IMR-90 (cell line): ENCODE measurements around the gene MRPS10. TPM values are rescaled to one million over a fixed set of nuclear protein-coding genes. Genes with fewer than 3 reads are reported as not detected.

Source experiments
- ATAC-seq: fragments of 200-7000 bp; cut with Tn5 transposase; 2 replicates; pipeline ENCODE4 v1.9.1; 2020; ENCODE audit warnings: low read depth, mild to moderate bottlenecking, moderate library complexity
- BruUV-seq: library from RNA; stranded (reverse); fragments of 400-500 nt; replicated peaks from 2 replicates; lab custom pipeline; 2021; lab: Mats Ljungman, UMichigan
- CTCF ChIA-PET: fragments of 300-600 bp; formaldehyde crosslinking; extraction: SDS; loops from one replicate; lab custom pipeline; 2021; ENCODE audit warnings: antibody characterized with exemption; lab: Yijun Ruan, JAX
- POLR2A ChIA-PET: fragments of 300-600 bp; sonication (Branson Sonifier 250); formaldehyde crosslinking; loops from one replicate; lab custom pipeline; 2022; ENCODE audit warnings: antibody characterized with exemption; ENCODE audit not compliant: unreplicated experiment; lab: Charles Lee
- DNase-seq: peaks from one replicate; pipeline ENCODE4 v3.0.0; 2013
- H2AFZ ChIP-seq: replicated peaks from 2 replicates; pipeline ENCODE3; 2013; ENCODE audit warnings: low read length, mild to moderate bottlenecking; ENCODE audit not compliant: poor library complexity
- H2AK5ac ChIP-seq: 2 replicates; pipeline ENCODE4 v1.6.1; 2013; ENCODE audit warnings: low read depth, low read length, inconsistent platforms
- H2AK9ac ChIP-seq: replicated peaks from 2 replicates; pipeline ENCODE3; 2013; ENCODE audit warnings: mild to moderate bottlenecking, low read depth, low read length, moderate library complexity; ENCODE audit not compliant: poor library complexity
- H2BK120ac ChIP-seq: 2 replicates; pipeline ENCODE4 v1.6.1; 2013; ENCODE audit warnings: low read depth, low read length, inconsistent platforms
- H2BK15ac ChIP-seq: 3 replicates; pipeline ENCODE4 v1.6.1; 2013; ENCODE audit warnings: low read depth, low read length, inconsistent platforms
- H2BK20ac ChIP-seq: 2 replicates; pipeline ENCODE4 v1.6.1; 2013; ENCODE audit warnings: low read depth, mild to moderate bottlenecking, inconsistent platforms, low read length, moderate library complexity
- H2BK5ac ChIP-seq: 2 replicates; pipeline ENCODE4 v1.6.1; 2013; ENCODE audit warnings: mild to moderate bottlenecking, low read depth, low read length, inconsistent platforms; ENCODE audit not compliant: poor library complexity, severe bottlenecking
- H3K14ac ChIP-seq: replicated peaks from 2 replicates; pipeline ENCODE4 v1.6.1; 2013; ENCODE audit warnings: low read depth, low read length, inconsistent platforms
- H3K18ac ChIP-seq: 2 replicates; pipeline ENCODE4 v1.6.1; 2013; ENCODE audit warnings: low read depth, low read length, control low read depth
- H3K23ac ChIP-seq: 2 replicates; pipeline ENCODE4 v1.6.1; 2013; ENCODE audit warnings: low read depth, low read length, inconsistent platforms
- H3K27ac ChIP-seq: 2 replicates; pipeline ENCODE4 v1.5.1; 2013; ENCODE audit warnings: mild to moderate bottlenecking, control low read depth, low read length; ENCODE audit not compliant: insufficient read depth
- H3K27me3 ChIP-seq: 2 replicates; pipeline ENCODE4 v1.6.1; 2013; ENCODE audit warnings: low read length; ENCODE audit not compliant: control insufficient read depth, insufficient read depth
- H3K36me3 ChIP-seq: 2 replicates; pipeline ENCODE4 v1.6.1; 2013; ENCODE audit warnings: low read length, mixed read lengths; ENCODE audit not compliant: control insufficient read depth, insufficient read depth
- H3K4ac ChIP-seq: 2 replicates; pipeline ENCODE4 v1.6.1; 2013; ENCODE audit warnings: low read depth, low read length, inconsistent platforms
- H3K4me1 ChIP-seq: 2 replicates; pipeline ENCODE4 v1.6.1; 2013; ENCODE audit warnings: low read length, mixed read lengths; ENCODE audit not compliant: control insufficient read depth, insufficient read depth
- H3K4me2 ChIP-seq: 2 replicates; pipeline ENCODE4 v1.6.1; 2013; ENCODE audit warnings: low read depth, mild to moderate bottlenecking, control low read depth, low read length, moderate library complexity
- H3K4me3 ChIP-seq: 2 replicates; pipeline ENCODE4 v1.5.1; 2013; ENCODE audit warnings: low read depth, mild to moderate bottlenecking, control low read depth, low read length, moderate library complexity; ENCODE audit not compliant: insufficient read depth
- H3K56ac ChIP-seq: 2 replicates; pipeline ENCODE4 v1.6.1; 2013; ENCODE audit warnings: low read length, inconsistent platforms; ENCODE audit not compliant: insufficient read depth; ENCODE audit errors: extremely low read depth
- H3K79me1 ChIP-seq, 2 experiments: 2 replicates each; pipeline ENCODE4 v1.6.1; 2013; ENCODE audit warnings: low read length in 2 of 2, inconsistent platforms in 1 of 2, low read depth in 1 of 2
- H3K9ac ChIP-seq: 2 replicates; pipeline ENCODE4 v1.6.1; 2013; ENCODE audit warnings: low read depth, low read length, control low read depth
- H3K9me1 ChIP-seq: 2 replicates; pipeline ENCODE4 v1.6.1; 2013; ENCODE audit warnings: low read length, inconsistent platforms; ENCODE audit not compliant: insufficient read depth
- H3K9me3 ChIP-seq: 2 replicates; pipeline ENCODE4 v1.6.1; 2013; ENCODE audit warnings: low read length; ENCODE audit not compliant: control insufficient read depth, insufficient read depth
- H4K20me1 ChIP-seq: 2 replicates; pipeline ENCODE4 v1.6.1; 2013; ENCODE audit warnings: low read length, inconsistent platforms; ENCODE audit not compliant: insufficient read depth
- H4K5ac ChIP-seq: 2 replicates; pipeline ENCODE4 v1.6.1; 2013; ENCODE audit warnings: mild to moderate bottlenecking, low read depth, low read length, control low read depth
- H4K8ac ChIP-seq, 2 experiments: 2 replicates each; pipeline ENCODE4 v1.6.1; 2013; ENCODE audit warnings: low read depth in 2 of 2, low read length in 2 of 2, control low read depth in 1 of 2, inconsistent platforms in 1 of 2
- H4K91ac ChIP-seq: 2 replicates; pipeline ENCODE4 v1.6.1; 2013; ENCODE audit warnings: low read depth, low read length, inconsistent platforms; ENCODE audit not compliant: insufficient read depth
- CEBPB ChIP-seq: IDR thresholded peaks from 2 replicates; pipeline ENCODE4 v1.6.1; 2012; ENCODE audit warnings: low read depth, low read length, improper control_type of control experiment
- CTCF ChIP-seq: conservative IDR thresholded peaks from 2 replicates; pipeline ENCODE4 v1.5.1; 2012; ENCODE audit warnings: mild to moderate bottlenecking, low read depth, low read length, improper control_type of control experiment
- MXI1 ChIP-seq: IDR thresholded peaks from 2 replicates; pipeline ENCODE4 v1.6.1; 2012; ENCODE audit warnings: low read depth, mild to moderate bottlenecking, low read length, moderate library complexity, borderline replicate concordance
- RFX5 ChIP-seq: IDR thresholded peaks from 2 replicates; pipeline ENCODE4 v1.8.0; 2012; ENCODE audit warnings: low read depth, mild to moderate bottlenecking, low read length, moderate library complexity
- SMC3 ChIP-seq: fragments of 150-350 bp; IDR thresholded peaks from 2 replicates; pipeline ENCODE4 v1.6.1; 2016; ENCODE audit warnings: low read depth, mild to moderate bottlenecking, antibody characterized with exemption, low read length, moderate library complexity
- WGBS, 2 experiments: methylation state at CpG; one replicate each; pipeline versions ENCODE4 v1.1.5 to v1.1.7; 2013; ENCODE audit warnings: missing lambda C conversion rate in 2 of 2; ENCODE audit not compliant: insufficient read length in 1 of 2; ENCODE audit errors: extremely low coverage in 2 of 2; 5-methylcytosine and 5-hydroxymethylcytosine counted together
- dilution Hi-C: fragments of 300-500 bp; cut with HindIII; formaldehyde crosslinking; loops from one replicate; pipeline ENCODE4 v1.14.3; 2018; ENCODE audit warnings: low sequenced_read_pairs; ENCODE audit not compliant: unreplicated experiment
- in situ Hi-C: fragments of 300-500 bp; cut with MboI; formaldehyde crosslinking; loops from 3 replicates; pipeline ENCODE4 v1.14.3; 2019; ENCODE audit warnings: low sequenced_read_pairs, inconsistent platforms, mixed read lengths
- intact Hi-C: fragments of 100-400 bp; cut with micrococcal nuclease; formaldehyde crosslinking; loops from 2 replicates; pipeline ENCODE4 v1.10.0; 2022
- polyA plus RNA-seq, 3 experiments: library from polyadenylated mRNA; depleted of rRNA; stranded (reverse); fragments of >200 nt; gene quantifications; 2 replicates each; pipeline ENCODE4 v1.2.3, GENCODE V29; 2012; ENCODE audit warnings: low replicate concordance in 1 of 3
- total RNA-seq: library from RNA; depleted of rRNA; stranded (reverse); fragments of >200 nt; gene quantifications from 2 replicates; pipeline ENCODE4 v1.2.3, GENCODE V29; 2012

MRPS10 gene
- total and polyA plus RNA-seq, 2 of the 4 experiments (the other 2 are of a cell fraction), result 28.5 to 47.0 TPM

GRCh38 chr6:42185597-42185996 lies 32.1 kb downstream of the MRPS10 start:
- Histone ChIP-seq H3K36me3 (no peaks in the 10 kb centered on the region), H3K79me1 (no peaks in the 10 kb centered on the region), H3K4ac (no peak overlapping the region), H4K8ac (no peak overlapping the region), H3K9ac (no peak overlapping the region), H3K4me2 (no peak overlapping the region), H3K56ac (no peak overlapping the region), H2BK20ac (no peak overlapping the region), H4K5ac (no peak overlapping the region; the same call in 1 of the 2 replicates), H3K4me3 (no peak overlapping the region), H3K9me3 (no peaks in the 10 kb centered on the region), H4K91ac (no peak overlapping the region), H2BK120ac (no peak overlapping the region), H3K27me3 (no peaks in the 10 kb centered on the region; the same call in 1 of the 2 replicates), H4K20me1 (no peaks in the 10 kb centered on the region), H3K23ac (no peak overlapping the region), H3K27ac (no peak overlapping the region), H3K4me1 (peaks cover 4% of the 10 kb centered on the region; the same call in 1 of the 2 replicates), H2AFZ (no peak overlapping the region), H2AK9ac (no peak overlapping the region), H3K18ac (no peak overlapping the region), H2BK15ac (no peak overlapping the region), H2BK5ac (no peak overlapping the region), H3K9me1 (no peaks in the 10 kb centered on the region), H2AK5ac (no peak overlapping the region), H3K14ac (no peak overlapping the region)
- ATAC-seq (no peak; the same call in 1 of the 2 replicates), DNase-seq (no peak)
- dilution Hi-C loops, result no loop called here
- TF ChIP-seq SMC3 (no peak), RFX5 (no peak), CEBPB (no peak), CTCF (no peak), MXI1 (no peak)
- in situ Hi-C loops, result no loop called here
- ChIA-PET POLR2A (no interaction called here), CTCF (no interaction called here)
- intact Hi-C loops, result no loop called here
- no CpG with 5 or more reads among the region's 10 CpGs for WGBS, 2 experiments
- no TSS peak for BruUV-seq
